Esophagus squamous epithelium (tissue), 5 donors: ENCODE results near the gene DENND1A. TPM values are rescaled to one million over a fixed set of nuclear protein-coding genes. Genes with fewer than 3 reads are reported as not detected.

Experiments used
- DNase-seq: peaks from one replicate; lab custom pipeline; 2025; lab: John Stamatoyannopoulos, UW
- H3K27ac ChIP-seq, 4 donors: fragments of 200-600 bp; sonication (generic); one replicate each; pipeline ENCODE4 v1.5.1; 2016 to 2019; ENCODE audit warnings: mild to moderate bottlenecking in 1 of 4
- H3K27me3 ChIP-seq, 4 donors: fragments of 200-600 bp; sonication (generic); 1 replicate in 3 of 4; 2 replicates in 1 of 4; pipeline versions ENCODE4 v1.5.1 to v1.6.0; 2017 to 2021; ENCODE audit warnings: antibody characterized with exemption in 1 of 4
- H3K36me3 ChIP-seq, 3 donors: fragments of 200-600 bp; sonication (generic); one replicate each; pipeline ENCODE4 v1.5.1; 2016 to 2019
- H3K4me1 ChIP-seq, 3 donors: fragments of 200-600 bp; sonication (generic); one replicate each; pipeline ENCODE4 v1.5.1; 2017 to 2019
- H3K4me3 ChIP-seq, 4 donors: fragments of 200-600 bp; sonication (generic); 1 replicate in 3 of 4; 2 replicates in 1 of 4; pipeline ENCODE4 v1.5.1; 2016 to 2019; ENCODE audit warnings: mild to moderate bottlenecking in 2 of 4, moderate library complexity in 1 of 4
- H3K9me3 ChIP-seq, 3 donors: fragments of 200-600 bp; sonication (generic); one replicate each; pipeline ENCODE4 v1.5.1; 2016 to 2019
- POLR2A ChIP-seq, 4 donors: fragments of 450-650 bp; IDR thresholded peaks; one replicate each; pipeline ENCODE4 v1.6.1; 2017; ENCODE audit warnings: antibody characterized with exemption in 4 of 4, mild to moderate bottlenecking in 4 of 4, moderate library complexity in 3 of 4
- WGBS, 2 donors: methylation state at CpG; one replicate each; pipeline ENCODE4 v1.1.5; 2018; 5-methylcytosine and 5-hydroxymethylcytosine counted together
- intact Hi-C: fragments of 100-400 bp; cut with DNase I; formaldehyde crosslinking; loops from one replicate; pipeline ENCODE4 v1.15.0; 2022
- total RNA-seq, 4 donors: library from RNA; depleted of rRNA; stranded (reverse); fragments of >200 nt; gene quantifications; one replicate each; pipeline ENCODE4 v1.1.0, GENCODE V29; 2016
- TF ChIP-seq, protein P1 (sequence below), 6 experiments: fragments of 450-650 bp in 4 of 6; fragments of 200-600 bp in 2 of 6; sonication (generic) in 2 of 6; IDR thresholded peaks; one replicate each; pipeline ENCODE4 v1.5.1; 2016 to 2019; ENCODE audit warnings: antibody characterized with exemption in 6 of 6, mild to moderate bottlenecking in 4 of 6, moderate library complexity in 4 of 6
- donor health status: DM: yes; HTN: yes; CAD: no.

The DENND1A gene
- total RNA-seq, 4 donors from 2014 or later: 5.3 to 16.0 (median 12.9) TPM

DNA sequence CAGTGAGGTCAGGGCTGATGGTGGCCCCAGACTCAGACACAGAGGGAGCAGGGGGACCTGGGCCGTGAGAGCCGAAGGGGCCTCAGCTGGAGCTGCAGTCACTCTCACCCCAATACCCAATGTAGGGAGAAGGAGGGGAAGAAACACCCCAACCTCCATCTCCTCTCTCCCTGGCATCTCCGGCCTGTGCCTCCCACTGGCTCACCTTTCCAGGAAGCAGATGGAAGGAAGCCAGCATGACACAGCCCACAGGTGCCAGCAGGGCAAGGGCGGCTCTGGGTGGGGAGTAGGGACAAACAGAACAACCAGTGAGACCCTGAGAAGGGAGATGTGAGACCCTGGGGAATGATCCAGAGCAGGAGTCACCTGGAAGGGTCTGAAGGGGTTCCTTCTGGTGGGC is 576.9 kb downstream of the DENND1A start:
- H3K36me3 ChIP-seq: no peaks in the 10 kb centered on the region
- no peak overlapping the region for H3K4me3 ChIP-seq
- H3K9me3 ChIP-seq: no peaks in the 10 kb centered on the region
- TF ChIP-seq POLR2A (IDR thresholded peaks at IDR 0.05): no peak
- TF ChIP-seq, protein P1, sequence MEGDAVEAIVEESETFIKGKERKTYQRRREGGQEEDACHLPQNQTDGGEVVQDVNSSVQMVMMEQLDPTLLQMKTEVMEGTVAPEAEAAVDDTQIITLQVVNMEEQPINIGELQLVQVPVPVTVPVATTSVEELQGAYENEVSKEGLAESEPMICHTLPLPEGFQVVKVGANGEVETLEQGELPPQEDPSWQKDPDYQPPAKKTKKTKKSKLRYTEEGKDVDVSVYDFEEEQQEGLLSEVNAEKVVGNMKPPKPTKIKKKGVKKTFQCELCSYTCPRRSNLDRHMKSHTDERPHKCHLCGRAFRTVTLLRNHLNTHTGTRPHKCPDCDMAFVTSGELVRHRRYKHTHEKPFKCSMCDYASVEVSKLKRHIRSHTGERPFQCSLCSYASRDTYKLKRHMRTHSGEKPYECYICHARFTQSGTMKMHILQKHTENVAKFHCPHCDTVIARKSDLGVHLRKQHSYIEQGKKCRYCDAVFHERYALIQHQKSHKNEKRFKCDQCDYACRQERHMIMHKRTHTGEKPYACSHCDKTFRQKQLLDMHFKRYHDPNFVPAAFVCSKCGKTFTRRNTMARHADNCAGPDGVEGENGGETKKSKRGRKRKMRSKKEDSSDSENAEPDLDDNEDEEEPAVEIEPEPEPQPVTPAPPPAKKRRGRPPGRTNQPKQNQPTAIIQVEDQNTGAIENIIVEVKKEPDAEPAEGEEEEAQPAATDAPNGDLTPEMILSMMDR (IDR thresholded peaks at IDR 0.05): no peak
- 52 to 56% methylated on average over 2 of the region's 4 CpGs for WGBS, 2 donors
- H3K4me1 ChIP-seq: peaks cover 0 to 45% (median 16%) of the 10 kb centered on the region in 3 donors
- H3K27ac ChIP-seq: no peak overlapping the region
- DNase-seq: no peak
- intact Hi-C loops: no loop called here
- H3K27me3 ChIP-seq: peaks cover 0 to 64% (median 0%) of the 10 kb centered on the region in 4 donors

DNA sequence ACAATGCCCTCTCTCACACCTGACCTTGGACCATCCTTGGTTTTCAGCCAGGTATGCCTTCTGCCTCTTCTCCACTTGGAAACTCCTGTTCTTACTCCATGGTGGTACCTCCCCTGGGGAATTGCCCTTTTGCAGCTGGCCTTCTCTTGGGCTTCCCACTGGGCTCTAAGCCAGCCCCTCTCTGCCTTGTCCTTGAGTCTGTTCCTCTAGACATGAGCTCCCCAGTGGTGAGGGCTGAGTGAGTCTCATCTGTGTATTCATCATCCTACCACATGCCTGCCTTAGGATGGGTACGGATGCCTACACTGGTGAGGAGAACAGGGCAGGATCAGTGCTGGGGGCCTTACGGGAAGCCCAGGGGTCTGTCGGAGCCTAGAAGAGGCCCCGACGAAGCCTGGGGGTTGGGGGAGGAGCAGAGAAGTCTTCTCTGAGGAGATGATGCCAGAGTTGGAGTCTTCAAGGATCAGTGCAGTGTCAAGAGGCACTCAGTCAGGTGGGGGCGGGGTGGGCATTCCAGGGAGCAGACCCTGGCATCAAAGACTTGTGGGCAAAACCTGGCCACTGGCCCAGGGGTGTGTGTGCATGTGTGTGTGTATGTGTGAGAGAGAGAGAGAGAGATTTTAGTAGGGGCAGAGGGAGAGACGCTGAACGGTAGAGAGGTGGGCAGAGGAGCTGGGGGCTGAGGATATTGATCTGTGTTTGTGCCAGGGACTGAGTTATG is 579.2 kb downstream of the DENND1A start:
- WGBS, 2 donors: 55 to 65% methylated on average over 3 to 7 of the region's 8 CpGs
- no peak for DNase-seq
- H3K36me3 ChIP-seq: no peaks in the 10 kb centered on the region
- peaks cover 0 to 63% (median 0%) of the 10 kb centered on the region in 4 donors for H3K27me3 ChIP-seq
- H3K27ac ChIP-seq: no peak overlapping the region
- H3K4me3 ChIP-seq: no peak overlapping the region
- intact Hi-C loops: no loop called here
- no peak for TF ChIP-seq POLR2A (IDR thresholded peaks at IDR 0.05)
- TF ChIP-seq, protein P1 (IDR thresholded peaks at IDR 0.05): no peak
- H3K4me1 ChIP-seq: peaks cover 5 to 57% (median 22%) of the 10 kb centered on the region in 3 donors
- H3K9me3 ChIP-seq: no peaks in the 10 kb centered on the region

DNA sequence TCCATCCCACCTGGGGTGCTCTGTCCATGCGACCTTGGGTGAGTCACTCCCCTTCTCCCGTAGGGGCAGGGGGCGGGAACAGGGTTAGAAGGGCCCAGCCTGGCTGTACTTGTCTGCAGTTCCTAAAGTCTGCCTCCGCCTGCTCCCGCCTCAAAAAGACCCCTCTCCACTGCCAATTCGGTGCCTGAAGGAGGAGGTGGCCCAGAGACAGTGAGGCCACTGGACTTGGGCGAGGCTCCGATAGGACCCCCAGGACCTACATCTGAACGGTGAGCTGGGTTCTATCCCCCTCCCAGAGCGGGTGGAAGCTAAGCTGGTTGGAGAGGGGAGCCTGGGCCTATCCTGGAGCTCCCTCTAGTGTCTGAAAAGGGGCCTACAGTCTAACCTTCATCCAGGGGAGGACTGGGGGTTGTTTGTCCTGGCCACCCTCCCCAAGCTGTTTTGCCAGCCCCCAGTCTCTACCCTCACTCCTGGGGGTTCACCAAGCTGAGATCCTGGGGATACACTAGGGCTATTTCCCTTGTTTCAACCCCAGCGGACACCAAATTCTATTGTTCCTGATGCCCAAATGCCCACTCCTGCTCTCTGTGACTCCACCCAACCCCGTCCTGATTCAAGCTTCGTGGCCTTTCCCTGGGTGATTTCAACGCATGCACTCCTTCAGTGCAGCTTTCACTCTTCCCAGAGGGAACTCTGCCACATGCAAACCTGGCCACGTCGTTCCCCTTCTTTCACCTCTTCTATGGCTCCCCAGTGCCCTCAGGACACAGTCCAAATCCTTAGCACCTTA is 580.0 kb downstream of the DENND1A start:
- intact Hi-C loops: no loop called here
- 16 to 26% methylated on average over 6 to 9 of the region's 16 CpGs for WGBS, 2 donors
- Histone ChIP-seq H3K9me3 (no peaks in the 10 kb centered on the region), H3K4me1 (peaks cover 5 to 65% (median 26%) of the 10 kb centered on the region in 3 donors), H3K27ac (no peak overlapping the region), H3K36me3 (no peaks in the 10 kb centered on the region), H3K4me3 (no peak overlapping the region), H3K27me3 (peaks cover 0 to 55% (median 0%) of the 10 kb centered on the region in 4 donors)
- DNase-seq: no peak
- no peak for TF ChIP-seq POLR2A (IDR thresholded peaks at IDR 0.05)
- TF ChIP-seq, protein P1 (IDR thresholded peaks at IDR 0.05): peak; percentile 84 to 93 (median 92)

DNA sequence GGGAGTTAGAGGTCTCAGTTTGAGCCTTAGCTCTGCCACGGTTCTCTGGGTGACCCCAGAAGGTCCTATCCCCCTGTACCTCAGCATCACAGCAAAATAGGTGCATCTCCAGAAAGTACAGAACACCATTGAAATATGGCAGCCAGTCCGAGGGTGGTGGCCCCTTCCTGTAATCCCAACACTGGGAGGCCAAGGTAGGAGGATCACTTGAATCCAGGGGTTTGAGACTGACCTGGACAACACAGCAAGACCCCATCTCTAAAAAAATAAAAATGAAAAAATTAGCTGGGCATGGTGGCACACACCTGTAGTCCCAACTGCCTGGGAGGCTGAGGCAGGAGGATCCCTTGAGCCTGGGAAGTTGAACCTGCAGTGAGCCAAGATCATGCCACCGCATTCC is 580.9 kb downstream of the DENND1A start:
- peaks cover 10 to 65% (median 24%) of the 10 kb centered on the region in 3 donors for H3K4me1 ChIP-seq
- H3K27ac ChIP-seq: no peak overlapping the region
- no peak overlapping the region for H3K4me3 ChIP-seq
- no peaks in the 10 kb centered on the region for H3K36me3 ChIP-seq
- intact Hi-C loops: no loop called here
- H3K27me3 ChIP-seq: peaks cover 0 to 47% (median 0%) of the 10 kb centered on the region in 4 donors
- no peak for DNase-seq
- WGBS, 2 donors: 25 to 52% methylated on average over 2 to 3 of the region's 3 CpGs
- TF ChIP-seq POLR2A (IDR thresholded peaks at IDR 0.05): no peak
- TF ChIP-seq, protein P1 (IDR thresholded peaks at IDR 0.05): no peak
- no peaks in the 10 kb centered on the region for H3K9me3 ChIP-seq
